SJSA1 (cell line): ENCODE results near the gene ENPP1. TPM values are rescaled to one million over a fixed set of nuclear protein-coding genes. Genes with fewer than 3 reads are reported as not detected.
"Not testable (repeated sequence)": the region's sequence is repeated elsewhere in the genome, so short reads cannot be mapped to it uniquely, and the experiment has no call there.

Source experiments
- DNase-seq, 2 experiments: peaks; one replicate each; pipeline ENCODE4 v3.0.0-alpha.2; 2015 to 2020; ENCODE audit warnings: low spot score in 2 of 2, low read depth in 1 of 2
- H3K27ac ChIP-seq: fragments of 250-450 bp; sonication (Bioruptor Pico); 2 replicates; pipeline ENCODE4 v1.5.1; 2020; ENCODE audit warnings: mild to moderate bottlenecking, moderate library complexity
- H3K27me3 ChIP-seq: fragments of 250-450 bp; sonication (Bioruptor Pico); replicated peaks from 2 replicates; pipeline ENCODE4 v1.5.1; 2020; ENCODE audit warnings: mild to moderate bottlenecking, moderate library complexity
- H3K36me3 ChIP-seq: fragments of 250-450 bp; sonication (Bioruptor Pico); 2 replicates; pipeline ENCODE4 v1.5.1; 2020; ENCODE audit warnings: mild to moderate bottlenecking
- H3K4me1 ChIP-seq: fragments of 250-450 bp; sonication (Bioruptor Pico); replicated peaks from 2 replicates; pipeline ENCODE4 v1.6.1; 2021; ENCODE audit warnings: mild to moderate bottlenecking
- H3K4me3 ChIP-seq: fragments of 250-450 bp; sonication (Bioruptor Pico); 2 replicates; pipeline ENCODE4 v1.5.1; 2020; ENCODE audit warnings: mild to moderate bottlenecking
- H3K9me3 ChIP-seq: fragments of 250-450 bp; sonication (Bioruptor Pico); replicated peaks from 2 replicates; pipeline ENCODE4 v1.5.1; 2020; ENCODE audit warnings: mild to moderate bottlenecking
- total RNA-seq: library from RNA; depleted of rRNA; stranded (reverse); fragments of >200 nt; shearing (Covaris generic); gene quantifications from 2 replicates; pipeline ENCODE4 v1.2.3, GENCODE V29; 2014

The ENPP1 gene
- total RNA-seq, 1 experiment from 2014 or later, result 24.5 TPM

DNA sequence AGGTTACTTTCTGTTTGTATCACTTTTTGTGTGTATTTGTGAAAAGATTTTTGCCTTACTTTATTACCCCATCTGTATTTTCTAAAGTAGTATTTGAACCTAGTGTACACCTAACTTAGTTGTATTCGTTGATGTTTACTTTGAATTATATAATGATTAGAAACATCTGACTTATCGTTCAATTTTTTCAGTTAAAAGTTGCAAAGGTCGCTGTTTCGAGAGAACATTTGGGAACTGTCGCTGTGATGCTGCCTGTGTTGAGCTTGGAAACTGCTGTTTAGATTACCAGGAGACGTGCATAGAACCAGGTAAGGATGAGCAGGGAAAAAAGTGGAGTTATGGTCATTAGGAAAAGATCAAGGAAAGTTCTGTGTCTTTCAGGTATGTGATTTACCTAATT is 42.0 kb downstream of the ENPP1 start:
- Histone ChIP-seq H3K27me3 (no peaks in the 10 kb centered on the region), H3K36me3 (peaks cover 3% of the 10 kb centered on the region; the same call in 1 of the 2 replicates), H3K9me3 (no peaks in the 10 kb centered on the region), H3K4me3 (no peak overlapping the region), H3K27ac (no peak overlapping the region), H3K4me1 (no peaks in the 10 kb centered on the region)
- no peak for DNase-seq

DNA sequence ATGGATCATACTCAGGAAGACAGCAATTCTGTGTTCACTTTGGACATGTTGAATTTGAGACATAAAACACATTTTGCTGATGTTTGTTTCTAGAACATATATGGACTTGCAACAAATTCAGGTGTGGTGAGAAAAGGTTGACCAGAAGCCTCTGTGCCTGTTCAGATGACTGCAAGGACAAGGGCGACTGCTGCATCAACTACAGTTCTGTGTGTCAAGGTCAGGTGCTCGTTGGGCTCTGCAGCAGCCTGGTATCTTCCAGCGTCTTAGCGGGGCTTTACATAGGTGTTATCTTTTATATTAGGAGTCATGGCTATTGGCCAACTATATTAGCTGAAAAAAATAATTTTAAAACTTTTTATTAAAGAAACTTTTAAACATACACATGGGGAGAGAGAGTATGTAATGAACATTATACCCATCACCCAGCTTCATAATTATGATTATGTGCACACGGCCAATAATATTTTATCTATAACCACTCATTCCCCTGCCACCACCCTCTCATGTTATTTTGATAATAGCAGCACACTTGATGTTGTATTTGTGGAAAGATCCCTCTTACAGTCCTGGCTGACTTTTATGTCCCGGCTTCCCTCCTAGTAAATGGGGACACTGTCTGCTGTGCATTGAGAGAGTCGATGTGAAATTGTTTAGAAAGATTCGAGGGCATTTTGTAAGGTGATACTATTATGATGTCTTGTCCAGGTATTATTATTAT is 43.4 kb downstream of the ENPP1 start:
- no peaks in the 10 kb centered on the region for H3K4me1 ChIP-seq
- peaks cover 4% of the 10 kb centered on the region; the same call in 1 of the 2 replicates for H3K36me3 ChIP-seq

DNA sequence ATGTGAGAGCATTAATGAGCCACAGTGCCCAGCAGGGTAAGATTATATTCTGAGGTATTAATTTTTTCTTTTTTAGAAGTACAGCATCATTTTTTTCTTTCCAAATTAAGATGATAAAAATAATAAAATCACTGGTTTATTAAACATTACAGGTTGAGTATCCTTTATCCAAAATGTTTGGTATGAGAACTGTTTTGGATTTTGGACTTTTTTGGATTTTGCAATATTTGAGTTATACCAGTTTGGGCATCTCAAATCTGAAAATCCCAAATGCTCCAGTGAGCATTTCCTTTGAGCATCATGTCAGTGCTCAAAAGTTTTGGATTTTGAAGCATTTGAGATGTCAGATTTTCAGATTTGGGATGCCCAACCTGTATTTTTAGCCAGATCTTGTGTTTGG is 44.4 kb downstream of the ENPP1 start:
- peaks cover 4% of the 10 kb centered on the region; the same call in 1 of the 2 replicates for H3K36me3 ChIP-seq
- no peaks in the 10 kb centered on the region for H3K4me1 ChIP-seq
- DNase-seq, result no peak
- H3K4me3 ChIP-seq, result no peak overlapping the region
- no peaks in the 10 kb centered on the region for H3K27me3 ChIP-seq
- no peak overlapping the region for H3K27ac ChIP-seq
- no peaks in the 10 kb centered on the region for H3K9me3 ChIP-seq

More for the DNA sequence above, 43.4 kb downstream of the ENPP1 start:
- H3K27ac ChIP-seq, result no peak overlapping the region
- H3K9me3 ChIP-seq, result no peaks in the 10 kb centered on the region
- H3K4me3 ChIP-seq, result no peak overlapping the region
- no peaks in the 10 kb centered on the region for H3K27me3 ChIP-seq
- no peak for DNase-seq

DNA sequence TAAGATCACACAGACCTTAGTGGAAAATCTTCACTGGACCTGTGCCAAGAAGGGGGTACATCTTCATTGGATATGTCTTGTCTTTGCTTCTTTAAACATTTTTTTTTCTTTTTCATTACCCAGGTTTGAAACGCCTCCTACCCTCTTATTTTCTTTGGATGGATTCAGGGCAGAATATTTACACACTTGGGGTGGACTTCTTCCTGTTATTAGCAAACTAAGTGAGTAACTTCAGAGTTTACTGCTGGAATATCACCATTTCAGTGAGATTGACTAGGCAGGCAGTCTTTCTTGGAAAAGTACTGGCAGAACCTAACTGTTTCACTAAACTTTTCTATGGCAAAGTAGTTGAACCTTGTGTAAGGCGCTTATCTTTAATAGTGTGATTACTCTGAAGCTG is 47.0 kb downstream of the ENPP1 start:
- no peaks in the 10 kb centered on the region for H3K27me3 ChIP-seq
- H3K27ac ChIP-seq, result no peak overlapping the region
- H3K36me3 ChIP-seq, result peaks cover 4% of the 10 kb centered on the region; the same call in 1 of the 2 replicates
- H3K4me3 ChIP-seq, result no peak overlapping the region
- DNase-seq, result no peak
- H3K9me3 ChIP-seq, result no peaks in the 10 kb centered on the region
- 0 out of 2 replicates have a peak, but pooled peaks cover 6% of the 10 kb centered on the region for H3K4me1 ChIP-seq

DNA sequence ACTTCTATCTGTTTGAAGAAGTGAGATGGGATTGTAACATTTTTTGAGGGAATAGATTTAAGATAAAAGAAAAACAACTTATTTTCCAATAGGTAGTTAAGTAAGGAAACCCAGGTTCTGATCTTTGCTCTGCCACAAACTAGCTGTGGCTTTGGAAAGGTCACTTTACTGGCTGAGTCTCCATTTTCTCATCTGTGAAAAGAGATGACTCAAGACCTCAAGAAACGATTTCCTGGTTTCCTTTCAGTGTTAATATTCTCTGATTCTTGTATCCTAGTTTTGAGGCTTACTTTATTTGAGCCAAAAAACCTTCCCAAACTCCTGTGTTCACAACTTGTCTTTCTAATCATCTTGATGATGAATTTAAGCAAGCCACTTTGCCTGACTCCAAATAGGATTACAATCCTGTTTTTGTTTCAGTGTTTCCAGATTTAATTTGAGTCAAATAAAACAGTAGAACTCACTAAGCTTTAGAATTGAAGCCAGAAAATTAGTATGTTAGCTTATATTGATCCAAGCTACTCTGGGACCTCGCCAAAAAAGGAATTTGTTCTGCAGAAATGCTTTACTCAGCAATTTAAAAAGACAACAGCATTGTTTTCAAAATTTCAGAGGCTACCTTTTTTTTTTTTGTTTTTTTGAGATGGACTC is 51.1 kb downstream of the ENPP1 start:
- H3K4me3 ChIP-seq, result no peak overlapping the region
- H3K27ac ChIP-seq, result no peak overlapping the region
- peaks cover 4% of the 10 kb centered on the region for H3K36me3 ChIP-seq

DNA sequence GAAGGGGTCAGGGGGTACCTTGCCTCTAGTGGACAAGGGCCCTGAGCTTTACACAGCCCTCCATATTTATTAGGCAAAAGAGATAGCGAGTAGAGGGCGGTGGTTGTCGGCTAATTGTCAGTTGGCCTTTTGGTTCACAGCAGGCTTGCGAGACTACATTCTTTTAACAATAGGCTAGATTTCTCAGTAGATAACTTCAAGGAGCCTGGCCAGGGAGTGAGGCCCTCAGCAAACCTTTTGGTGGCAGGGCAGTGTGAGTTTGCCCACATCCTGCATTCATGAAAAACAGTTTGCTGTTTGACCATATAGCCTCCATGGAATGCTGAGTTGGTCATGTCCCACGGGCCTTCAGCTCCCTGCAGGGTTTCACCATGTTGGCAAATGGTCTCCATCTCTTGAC is 51.8 kb downstream of the ENPP1 start:
- H3K27ac ChIP-seq, DNase-seq, H3K4me3 ChIP-seq, H3K36me3 ChIP-seq, H3K27me3 ChIP-seq, H3K9me3 ChIP-seq: not testable (repeated sequence)
- H3K4me1 ChIP-seq, result peaks cover 19% of the 10 kb centered on the region

More for the DNA sequence above, 51.1 kb downstream of the ENPP1 start:
- Histone ChIP-seq H3K27me3 (no peaks in the 10 kb centered on the region), H3K4me1 (peaks cover 12% of the 10 kb centered on the region), H3K9me3 (no peaks in the 10 kb centered on the region)
- peak in 1 of 2 experiments; percentile 11 for DNase-seq

DNA sequence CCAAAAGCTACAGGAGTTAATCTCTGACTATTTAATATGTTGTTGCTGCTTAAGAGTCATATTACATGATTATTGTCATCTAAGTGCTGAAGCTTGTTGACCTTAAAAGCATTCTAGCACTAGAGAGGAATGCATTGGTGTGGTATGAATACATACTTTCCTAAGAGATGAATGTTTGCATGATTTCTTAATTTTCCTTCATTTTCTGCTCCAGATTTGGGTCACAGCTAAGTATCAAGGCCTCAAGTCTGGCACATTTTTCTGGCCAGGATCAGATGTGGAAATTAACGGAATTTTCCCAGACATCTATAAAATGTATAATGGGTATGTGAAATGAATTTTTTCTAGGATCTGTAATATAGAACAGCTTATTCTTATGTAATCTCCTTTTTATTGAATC is 53.6 kb downstream of the ENPP1 start:
- no peak overlapping the region for H3K27ac ChIP-seq
- no peaks in the 10 kb centered on the region; the same call in none of the 2 replicates for H3K36me3 ChIP-seq

DNA sequence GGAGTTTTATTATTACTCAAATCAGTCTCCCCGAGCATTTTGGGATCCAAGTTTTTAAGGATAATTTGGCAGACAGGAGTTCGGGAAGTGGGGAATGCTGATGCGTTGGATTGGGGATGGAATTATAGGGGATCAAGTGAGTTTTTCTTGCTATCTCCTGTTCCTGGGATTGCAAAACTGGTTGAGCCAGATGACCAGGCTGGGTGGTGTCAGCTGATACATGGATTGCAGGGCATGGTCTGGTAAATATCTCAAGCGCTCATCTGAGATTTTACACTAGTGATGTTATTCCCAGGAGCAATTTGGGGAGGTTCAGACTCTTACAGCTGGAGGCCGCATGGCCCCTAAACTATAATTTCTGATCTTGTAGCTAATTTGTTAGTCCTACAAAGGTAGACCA is 54.7 kb downstream of the ENPP1 start:
- Histone ChIP-seq H3K4me3 (no peak overlapping the region), H3K9me3 (no peaks in the 10 kb centered on the region), H3K36me3 (no peaks in the 10 kb centered on the region; the same call in none of the 2 replicates), H3K27ac (no peak overlapping the region), H3K4me1 (peaks cover 19% of the 10 kb centered on the region), H3K27me3 (no peaks in the 10 kb centered on the region)
- no peak for DNase-seq

More for the DNA sequence above, 53.6 kb downstream of the ENPP1 start:
- H3K4me3 ChIP-seq, result no peak overlapping the region
- no peak for DNase-seq
- no peaks in the 10 kb centered on the region for H3K9me3 ChIP-seq
- H3K27me3 ChIP-seq, result no peaks in the 10 kb centered on the region
- peaks cover 19% of the 10 kb centered on the region for H3K4me1 ChIP-seq

DNA sequence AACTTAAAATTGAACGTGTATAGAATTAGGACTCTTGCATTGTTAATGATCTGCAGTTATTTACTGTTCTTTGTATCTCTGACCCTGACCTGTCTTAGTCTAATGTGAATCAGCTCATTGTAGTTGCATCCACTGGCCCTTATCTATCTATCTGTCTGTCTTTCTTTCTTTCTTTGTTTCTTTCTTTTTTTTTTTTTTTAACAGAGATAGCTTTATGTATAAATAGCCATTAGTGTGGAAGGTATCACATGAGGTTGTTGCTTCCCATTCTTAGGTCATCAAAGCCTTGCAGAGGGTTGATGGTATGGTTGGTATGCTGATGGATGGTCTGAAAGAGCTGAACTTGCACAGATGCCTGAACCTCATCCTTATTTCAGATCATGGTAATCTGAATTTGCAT is 59.9 kb downstream of the ENPP1 start:
- no peaks in the 10 kb centered on the region for H3K27me3 ChIP-seq
- no peak overlapping the region for H3K27ac ChIP-seq
- no peaks in the 10 kb centered on the region for H3K9me3 ChIP-seq
- no peak for DNase-seq
- no peaks in the 10 kb centered on the region; the same call in 1 of the 2 replicates for H3K36me3 ChIP-seq
- no peak overlapping the region for H3K4me3 ChIP-seq
- H3K4me1 ChIP-seq, result peaks cover 13% of the 10 kb centered on the region

DNA sequence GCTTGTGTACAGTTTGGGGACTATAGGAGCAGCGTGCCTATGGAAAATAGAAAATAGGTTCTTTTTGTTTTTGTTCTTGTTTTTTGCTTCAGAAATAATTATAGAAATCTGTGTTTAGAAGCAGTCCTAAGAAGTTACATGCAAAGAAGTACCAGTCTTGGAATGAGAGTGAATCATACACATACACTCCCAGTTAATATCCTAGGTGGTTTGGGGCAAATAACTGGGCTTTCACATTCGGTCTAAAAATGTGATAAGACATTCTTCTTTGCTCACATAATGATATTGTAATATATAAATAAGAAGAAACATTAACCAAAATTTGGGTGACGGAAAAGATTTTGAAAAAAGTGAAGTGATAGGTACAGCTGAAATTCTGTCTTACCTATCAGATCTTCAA is 61.0 kb downstream of the ENPP1 start:
- no peak for DNase-seq

DNA sequence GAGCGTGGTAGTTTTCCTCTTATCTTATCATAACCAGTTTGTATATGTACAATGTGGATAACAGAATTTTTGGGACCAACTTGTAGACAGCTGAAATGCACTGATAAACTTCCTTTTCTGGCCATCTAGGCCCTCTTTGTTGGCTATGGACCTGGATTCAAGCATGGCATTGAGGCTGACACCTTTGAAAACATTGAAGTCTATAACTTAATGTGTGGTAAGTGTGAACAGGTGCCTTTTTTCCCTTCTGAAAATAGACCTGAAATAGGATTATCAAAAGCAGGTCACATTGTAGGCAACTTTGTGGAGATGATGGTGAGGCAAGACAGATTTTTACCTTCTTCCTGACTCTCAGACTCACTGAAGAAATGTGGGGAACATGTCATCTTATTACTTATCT is 67.8 kb downstream of the ENPP1 start:
- Histone ChIP-seq H3K27me3 (no peaks in the 10 kb centered on the region), H3K4me1 (no peaks in the 10 kb centered on the region), H3K36me3 (peaks cover 9% of the 10 kb centered on the region; the same call in 1 of the 2 replicates), H3K4me3 (no peak overlapping the region), H3K9me3 (no peaks in the 10 kb centered on the region), H3K27ac (no peak overlapping the region)
- DNase-seq, result no peak

More for the DNA sequence above, 61.0 kb downstream of the ENPP1 start:
- Histone ChIP-seq H3K9me3 (no peaks in the 10 kb centered on the region), H3K4me1 (peaks cover 8% of the 10 kb centered on the region), H3K4me3 (no peak overlapping the region), H3K27me3 (no peaks in the 10 kb centered on the region), H3K36me3 (no peaks in the 10 kb centered on the region; the same call in 1 of the 2 replicates), H3K27ac (no peak overlapping the region)

DNA sequence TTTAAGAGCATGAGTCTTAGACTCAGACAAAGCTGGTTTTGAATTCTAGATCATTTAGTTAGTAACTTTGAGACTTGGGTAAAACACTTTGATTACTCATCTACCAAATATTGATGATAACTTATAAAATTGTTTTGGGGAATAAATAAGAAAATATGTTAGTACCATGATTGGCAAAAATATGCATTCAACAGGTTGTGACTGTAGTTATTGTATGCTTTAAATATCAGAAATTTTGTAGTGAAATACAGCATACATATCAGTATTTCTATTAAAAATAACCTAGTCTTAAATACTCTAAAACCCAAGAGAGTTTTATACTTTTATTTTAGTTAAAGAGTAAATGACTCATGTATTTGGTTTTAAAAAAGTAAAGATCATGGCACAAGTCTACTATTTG is 68.7 kb downstream of the ENPP1 start:
- Histone ChIP-seq H3K9me3 (no peaks in the 10 kb centered on the region), H3K27ac (no peak overlapping the region)
- DNase-seq, result no peak

DNA sequence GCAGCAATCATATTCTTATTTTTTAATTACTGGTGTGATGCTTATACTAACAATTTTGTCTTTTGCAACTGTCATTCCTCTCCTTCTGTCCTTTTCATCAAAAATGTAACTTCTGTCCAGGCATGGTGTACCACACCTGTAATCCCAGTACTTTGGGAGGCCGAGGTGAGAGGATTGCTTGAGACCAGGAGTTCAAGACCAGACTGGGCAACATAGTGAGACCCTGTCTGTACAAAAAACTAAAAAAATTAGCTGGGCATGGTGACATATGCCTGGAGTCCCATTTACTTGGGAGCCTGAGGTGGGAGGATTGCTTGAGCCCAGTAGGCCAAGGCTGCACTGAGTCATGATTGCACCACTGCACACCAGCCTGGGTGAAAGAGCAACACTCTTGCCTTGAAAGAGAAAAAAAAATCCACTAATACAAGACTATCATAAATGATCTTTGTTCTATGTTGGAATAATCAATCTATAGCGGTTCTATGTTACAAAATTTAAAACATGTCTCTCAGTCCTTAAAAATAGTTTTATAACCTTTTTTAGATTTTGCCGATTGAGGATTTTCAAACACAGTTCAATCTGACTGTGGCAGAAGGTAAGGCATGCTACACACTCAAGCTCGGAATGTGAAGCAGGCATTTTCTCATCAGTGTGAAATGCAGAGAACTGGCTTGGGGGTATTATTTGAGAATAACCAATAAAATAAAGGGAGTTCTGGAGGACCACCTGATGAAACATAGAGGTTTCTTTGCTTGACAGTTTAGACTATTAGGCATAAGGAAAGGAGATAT is 70.4 kb downstream of the ENPP1 start:
- no peak overlapping the region for H3K27ac ChIP-seq
- peaks cover 9% of the 10 kb centered on the region; the same call in 1 of the 2 replicates for H3K36me3 ChIP-seq
- no peak overlapping the region for H3K4me3 ChIP-seq
- no peaks in the 10 kb centered on the region for H3K4me1 ChIP-seq
- H3K9me3 ChIP-seq, result no peaks in the 10 kb centered on the region
- no peak for DNase-seq
- no peaks in the 10 kb centered on the region for H3K27me3 ChIP-seq

More for the DNA sequence above, 68.7 kb downstream of the ENPP1 start:
- Histone ChIP-seq H3K27me3 (no peaks in the 10 kb centered on the region), H3K36me3 (peaks cover 9% of the 10 kb centered on the region; the same call in 1 of the 2 replicates), H3K4me3 (no peak overlapping the region), H3K4me1 (no peaks in the 10 kb centered on the region)
